Astrocyte (in vitro differentiated cells and primary cell): ENCODE data around the gene NLRP11.

Experiments used
- EZH2 ChIP-seq: IDR thresholded peaks from 2 replicates; pipeline ENCODE4 v1.6.1; 2012; ENCODE audit warnings: mild to moderate bottlenecking, low read length, inconsistent platforms; ENCODE audit not compliant: insufficient read depth
- TF ChIP-seq, protein P1 (sequence below): IDR thresholded peaks from 2 replicates; pipeline ENCODE4 v1.5.1; 2011; ENCODE audit warnings: low read depth, mild to moderate bottlenecking, inconsistent platforms, low read length, moderate library complexity; ENCODE audit not compliant: insufficient read depth

DNA sequence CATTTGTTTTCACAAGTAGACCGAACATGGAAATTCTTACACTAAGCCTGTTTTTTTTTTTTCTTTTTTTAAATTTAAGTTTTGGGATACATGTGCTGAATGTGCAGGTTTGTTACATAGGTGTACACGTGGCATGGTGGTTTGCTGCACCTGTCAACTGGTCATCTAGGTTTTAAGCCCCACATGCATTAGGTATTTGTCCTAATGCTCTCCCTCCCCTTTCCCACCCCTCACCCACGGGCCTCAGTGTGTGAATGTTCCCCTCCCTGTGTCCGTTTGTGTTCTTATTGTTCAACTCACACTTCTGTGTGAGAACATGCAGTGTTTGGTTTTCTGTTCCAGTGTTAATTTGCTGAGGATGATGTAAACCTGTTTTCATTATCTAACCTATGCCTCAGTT, 7.1 kb upstream of the NLRP11 start:
- TF ChIP-seq, protein P1, sequence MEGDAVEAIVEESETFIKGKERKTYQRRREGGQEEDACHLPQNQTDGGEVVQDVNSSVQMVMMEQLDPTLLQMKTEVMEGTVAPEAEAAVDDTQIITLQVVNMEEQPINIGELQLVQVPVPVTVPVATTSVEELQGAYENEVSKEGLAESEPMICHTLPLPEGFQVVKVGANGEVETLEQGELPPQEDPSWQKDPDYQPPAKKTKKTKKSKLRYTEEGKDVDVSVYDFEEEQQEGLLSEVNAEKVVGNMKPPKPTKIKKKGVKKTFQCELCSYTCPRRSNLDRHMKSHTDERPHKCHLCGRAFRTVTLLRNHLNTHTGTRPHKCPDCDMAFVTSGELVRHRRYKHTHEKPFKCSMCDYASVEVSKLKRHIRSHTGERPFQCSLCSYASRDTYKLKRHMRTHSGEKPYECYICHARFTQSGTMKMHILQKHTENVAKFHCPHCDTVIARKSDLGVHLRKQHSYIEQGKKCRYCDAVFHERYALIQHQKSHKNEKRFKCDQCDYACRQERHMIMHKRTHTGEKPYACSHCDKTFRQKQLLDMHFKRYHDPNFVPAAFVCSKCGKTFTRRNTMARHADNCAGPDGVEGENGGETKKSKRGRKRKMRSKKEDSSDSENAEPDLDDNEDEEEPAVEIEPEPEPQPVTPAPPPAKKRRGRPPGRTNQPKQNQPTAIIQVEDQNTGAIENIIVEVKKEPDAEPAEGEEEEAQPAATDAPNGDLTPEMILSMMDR: no peak
- TF ChIP-seq EZH2: no peak
